ENCODE data around the gene RABGGTA. TPM values are rescaled to one million over a fixed set of nuclear protein-coding genes. Genes with fewer than 3 reads are reported as not detected.
A peak's percentile ranks its signal among the peaks of the same experiment; 100 is the strongest.

The RABGGTA gene
- total RNA-seq, 2 experiments from 2014 or later, result 47.7 to 51.8 TPM

GRCh38 chr14:24311837-24312615 lies 40.6 kb upstream of the RABGGTA start:
- Mint-ChIP-seq H3K27me3 (ENCODE audit: low read depth) (no peaks in the 10 kb centered on the region), H3K36me3 (ENCODE audit: low read depth) (peaks cover 65% of the 10 kb centered on the region), H3K4me1 (ENCODE audit: low read depth) (peaks cover 85% of the 10 kb centered on the region), H3K27ac (peak overlapping the region; percentile 94), H3K9me3 (ENCODE audit: insufficient read depth) (no peaks in the 10 kb centered on the region), H3K4me3 (peak overlapping the region; percentile 72)
- ChIA-PET CTCF (interaction anchor here (0.9 to 26.4 kb wide), 10 partner anchors 10 to 175 kb away, joined by 3 to 801 read pairs (median 72); partner anchors contain the start of genes ADCY4, CBLN3, DHRS1 and GMPR2), POLR2A (interaction anchor here (0.6 to 4.4 kb wide), 9 partner anchors 9 to 231 kb away, joined by 3 to 23 read pairs (median 4); partner anchors contain the start of genes CBLN3, DHRS1, KHNYN and NOP9)
- DNase-seq, result no peak
- ATAC-seq, result no peak

- H3K9me3 Mint-ChIP-seq (ENCODE audit: insufficient read depth), result no peaks in the 10 kb centered on the region
- ChIA-PET POLR2A (interaction anchor here (0.6 to 4.4 kb wide), 18 partner anchors 8 to 230 kb away, joined by 3 to 23 read pairs (median 4); partner anchors contain the start of genes CBLN3, CHMP4A, DHRS1 and IRF9), CTCF (interaction anchor here (0.8 to 26.4 kb wide), 14 partner anchors 11 to 174 kb away, joined by 3 to 801 read pairs (median 8); partner anchors contain the start of genes ADCY4, CBLN3, DHRS1 and GMPR2)
- H3K27me3 Mint-ChIP-seq (ENCODE audit: low read depth), result no peaks in the 10 kb centered on the region
- peak within 1 kb of the TSS; percentile 72 for H3K4me3 Mint-ChIP-seq
- peak; percentile 77 for DNase-seq
- peaks cover 84% of the 10 kb centered on the region for H3K4me1 Mint-ChIP-seq (ENCODE audit: low read depth)
- H3K27ac Mint-ChIP-seq, result peak within 1 kb of the TSS; percentile 94
- H3K36me3 Mint-ChIP-seq (ENCODE audit: low read depth), result peaks cover 75% of the 10 kb centered on the region
- ATAC-seq, result peak; percentile 89
Observed at GRCh38 chr14:24310646-24311604, 39.5 kb upstream of the RABGGTA start, which contains the start of gene LTB4R. TSS of gene LTB4R (plus strand) at chr14:24311502. CDS start at chr14:24315652, 4,150 bp downstream.

GRCh38 chr14:24310265-24310645 lies 38.9 kb upstream of the RABGGTA start:
- H3K27ac Mint-ChIP-seq, result peak overlapping the region; percentile 94
- no peaks in the 10 kb centered on the region for H3K9me3 Mint-ChIP-seq (ENCODE audit: insufficient read depth)
- H3K36me3 Mint-ChIP-seq (ENCODE audit: low read depth), result peaks cover 76% of the 10 kb centered on the region
- peak overlapping the region; percentile 72 for H3K4me3 Mint-ChIP-seq
- peaks cover 78% of the 10 kb centered on the region for H3K4me1 Mint-ChIP-seq (ENCODE audit: low read depth)
- ATAC-seq (no peak), DNase-seq (no peak)
- H3K27me3 Mint-ChIP-seq (ENCODE audit: low read depth), result no peaks in the 10 kb centered on the region
- POLR2A ChIA-PET, result interaction anchor here (0.6 to 4.4 kb wide), 13 partner anchors 8 to 174 kb away, joined by 3 to 23 read pairs (median 4); partner anchors contain the start of genes CBLN3, CHMP4A, DHRS1 and IRF9
- CTCF ChIA-PET, result interaction anchor here (0.8 to 26.4 kb wide), 14 partner anchors 11 to 149 kb away, joined by 3 to 801 read pairs (median 30); partner anchors contain the start of genes ADCY4, CBLN3, DHRS1 and GMPR2

- POLR2A ChIA-PET, result interaction anchor here (0.7 to 4.4 kb wide), 12 partner anchors 9 to 174 kb away, joined by 3 to 23 read pairs (median 4); partner anchors contain the start of genes CBLN3, CHMP4A, DHRS1 and IRF9
- Mint-ChIP-seq H3K27me3 (ENCODE audit: low read depth) (no peaks in the 10 kb centered on the region), H3K4me3 (peak within 1 kb of the TSS; percentile 72), H3K9me3 (ENCODE audit: insufficient read depth) (no peaks in the 10 kb centered on the region), H3K36me3 (ENCODE audit: low read depth) (peaks cover 79% of the 10 kb centered on the region), H3K27ac (peak within 1 kb of the TSS; percentile 94), H3K4me1 (ENCODE audit: low read depth) (peaks cover 73% of the 10 kb centered on the region)
- no peak for DNase-seq
- CTCF ChIA-PET, result interaction anchor here (0.8 to 26.4 kb wide), 20 partner anchors 10 to 192 kb away, joined by 3 to 801 read pairs (median 12); partner anchors contain the start of genes ADCY4, CBLN3, DHRS1 and GMPR2
- no peak for ATAC-seq
Observed at GRCh38 chr14:24309538-24310264, 38.3 kb upstream of the RABGGTA start, which contains the start of gene LTB4R2. TSS of gene LTB4R2 (plus strand) at chr14:24310140. CDS start at chr14:24310665, 525 bp downstream.

GRCh38 chr14:24308342-24309124 lies 37.1 kb upstream of the RABGGTA start:
- DNase-seq, result no peak
- Mint-ChIP-seq H3K36me3 (ENCODE audit: low read depth) (peaks cover 78% of the 10 kb centered on the region), H3K9me3 (ENCODE audit: insufficient read depth) (no peaks in the 10 kb centered on the region), H3K4me1 (ENCODE audit: low read depth) (peaks cover 61% of the 10 kb centered on the region), H3K27ac (peak overlapping the region; percentile 22), H3K27me3 (ENCODE audit: low read depth) (no peaks in the 10 kb centered on the region), H3K4me3 (no peak overlapping the region)
- CTCF ChIA-PET, result interaction anchor here (0.7 to 26.4 kb wide), 47 partner anchors 9 to 353 kb away, joined by 3 to 801 read pairs (median 5); partner anchors contain the start of genes ADCY4, CBLN3, CHMP4A and DCAF11
- POLR2A ChIA-PET, result interaction anchor here (0.6 to 2.4 kb wide), 7 partner anchors 9 to 168 kb away, joined by 3 to 12 read pairs (median 5); partner anchors contain the start of genes CBLN3, CHMP4A, DHRS1 and KHNYN
- ATAC-seq, result no peak

- DNase-seq, result peak; percentile 69
- H3K36me3 Mint-ChIP-seq (ENCODE audit: low read depth), result peaks cover 78% of the 10 kb centered on the region
- ChIA-PET CTCF (interaction anchor here (0.7 to 26.4 kb wide), 47 partner anchors 8 to 249 kb away, joined by 3 to 801 read pairs (median 5); partner anchors contain the start of genes ADCY4, CBLN3, CHMP4A and DCAF11), POLR2A (interaction anchor here (0.6 to 2.4 kb wide), 8 partner anchors 8 to 167 kb away, joined by 3 to 12 read pairs (median 4); partner anchors contain the start of genes CBLN3, CHMP4A, DHRS1 and KHNYN)
- no peaks in the 10 kb centered on the region for H3K9me3 Mint-ChIP-seq (ENCODE audit: insufficient read depth)
- H3K27ac Mint-ChIP-seq, result peak within 1 kb of the TSS; percentile 31
- no peak within 1 kb of the TSS for H3K4me3 Mint-ChIP-seq
- H3K4me1 Mint-ChIP-seq (ENCODE audit: low read depth), result peaks cover 53% of the 10 kb centered on the region
- no peak for ATAC-seq
- no peaks in the 10 kb centered on the region for H3K27me3 Mint-ChIP-seq (ENCODE audit: low read depth)
Observed at GRCh38 chr14:24307575-24308341, 36.4 kb upstream of the RABGGTA start, which contains the start of gene CIDEB. TSS of gene CIDEB (minus strand) at chr14:24307977. CDS start at chr14:24307858, 119 bp downstream.

GRCh38 chr14:24307156-24307574 lies 35.8 kb upstream of the RABGGTA start:
- DNase-seq, result no peak
- H3K36me3 Mint-ChIP-seq (ENCODE audit: low read depth), result peaks cover 81% of the 10 kb centered on the region
- H3K27ac Mint-ChIP-seq, result peak overlapping the region; percentile 31
- H3K9me3 Mint-ChIP-seq (ENCODE audit: insufficient read depth), result no peaks in the 10 kb centered on the region
- ATAC-seq, result no peak
- H3K4me3 Mint-ChIP-seq, result no peak overlapping the region
- H3K4me1 Mint-ChIP-seq (ENCODE audit: low read depth), result peaks cover 47% of the 10 kb centered on the region
- ChIA-PET CTCF (interaction anchor here (1.0 to 26.4 kb wide), 22 partner anchors 8 to 249 kb away, joined by 3 to 801 read pairs (median 16); partner anchors contain the start of genes ADCY4, CBLN3, CHMP4A and DCAF11), POLR2A (interaction anchor here (0.6 to 1.7 kb wide), 3 partner anchors 65 to 129 kb away, joined by 3 to 5 read pairs (median 3); partner anchors contain the start of genes CHMP4A and TINF2)
- no peaks in the 10 kb centered on the region for H3K27me3 Mint-ChIP-seq (ENCODE audit: low read depth)

GRCh38 chr14:24304019-24304387 lies 32.6 kb upstream of the RABGGTA start:
- H3K9me3 Mint-ChIP-seq (ENCODE audit: insufficient read depth), result no peaks in the 10 kb centered on the region
- no peak for DNase-seq
- H3K27me3 Mint-ChIP-seq (ENCODE audit: low read depth), result no peaks in the 10 kb centered on the region
- peaks cover 48% of the 10 kb centered on the region for H3K4me1 Mint-ChIP-seq (ENCODE audit: low read depth)
- ChIA-PET CTCF (interaction anchor here (0.9 to 26.4 kb wide), 4 partner anchors 29 to 127 kb away, joined by 3 to 801 read pairs (median 17); partner anchors contain the start of genes GMPR2, NEDD8 and TINF2), POLR2A (interaction anchor here (1.4 kb wide), 1 partner anchor 33 kb away, joined by 3 read pairs; no protein-coding TSS in a partner anchor)
- no peak for ATAC-seq
- peaks cover 79% of the 10 kb centered on the region for H3K36me3 Mint-ChIP-seq (ENCODE audit: low read depth)
- no peak overlapping the region for H3K4me3 Mint-ChIP-seq
- H3K27ac Mint-ChIP-seq, result no peak overlapping the region
